Upper lobe of left lung (tissue), 4 donors: ENCODE measurements around the gene ISCA2.
A peak's percentile ranks its signal among the peaks of the same experiment; 100 is the strongest.

Experiments used
- CTCF ChIP-seq, 6 experiments: fragments of 450-650 bp in 4 of 6; fragments of 200-600 bp in 2 of 6; sonication (generic) in 2 of 6; IDR thresholded peaks; one replicate each; pipeline ENCODE4 v1.5.1; 2016 to 2019; ENCODE audit warnings: antibody characterized with exemption in 6 of 6
- POLR2A ChIP-seq, 4 donors: fragments of 450-650 bp; IDR thresholded peaks; one replicate each; pipeline ENCODE4 v1.5.1; 2016 to 2017; ENCODE audit warnings: antibody characterized with exemption in 4 of 4, mild to moderate bottlenecking in 2 of 4

- TF ChIP-seq CTCF (IDR thresholded peaks at IDR 0.05) (peak in 1 of 6 experiments; percentile 34), POLR2A (IDR thresholded peaks at IDR 0.05) (no peak)
Observed at GRCh38 chr14:74493343-74494261, at the start of gene ISCA2.
